Colonic mucosa (tissue), 4 donors: ENCODE results near the gene AMN. TPM values are rescaled to one million over a fixed set of nuclear protein-coding genes. Genes with fewer than 3 reads are reported as not detected.

Experiments
- DNase-seq: peaks from one replicate; pipeline ENCODE4 v3.0.0-alpha.2; 2020
- H3K27ac ChIP-seq: fragments of 200-600 bp; one replicate; pipeline ENCODE4 v1.8.0; 2021
- H3K27me3 ChIP-seq: fragments of 200-600 bp; one replicate; pipeline ENCODE4 v1.8.0; 2021
- H3K36me3 ChIP-seq: fragments of 200-600 bp; one replicate; pipeline ENCODE4 v1.8.0; 2021
- H3K4me1 ChIP-seq: fragments of 200-600 bp; one replicate; pipeline ENCODE4 v1.8.0; 2021; ENCODE audit warnings: mild to moderate bottlenecking
- H3K4me3 ChIP-seq: fragments of 200-600 bp; one replicate; pipeline ENCODE4 v1.8.0; 2021
- H3K9ac ChIP-seq, 2 donors: one replicate each; pipeline ENCODE4 v1.7.0; 2013; ENCODE audit warnings: control low read depth in 2 of 2, low read depth in 2 of 2, low read length in 2 of 2
- H3K9me3 ChIP-seq: fragments of 200-600 bp; one replicate; pipeline ENCODE4 v1.8.0; 2021
- intact Hi-C: fragments of 100-400 bp; cut with DNase I; formaldehyde crosslinking; loops from one replicate; pipeline ENCODE4 v1.14.1; 2022
- total RNA-seq, 2 donors: library from RNA; stranded (reverse); fragmentation: NEBNext Ultra II Directional in 1 of 2; extraction: Animal tissue kit (Norgen Biotek cat#: 25700) in 1 of 2; gene quantifications; one replicate each; pipeline ENCODE4 v1.2.1, GENCODE V29; 2021
- TF ChIP-seq, protein P1 (sequence below): fragments of 200-600 bp; IDR thresholded peaks from one replicate; pipeline ENCODE4 v1.8.0; 2022; ENCODE audit warnings: antibody characterized with exemption, mild to moderate bottlenecking
- donor health status: healthy.
- donor health status: DM: no; HTN: no; CAD: no.
- donor health status: DM: no; HTN: no; CAD: no.

The AMN gene
- total RNA-seq, 2 donors from 2014 or later = 186 to 239 TPM

DNA sequence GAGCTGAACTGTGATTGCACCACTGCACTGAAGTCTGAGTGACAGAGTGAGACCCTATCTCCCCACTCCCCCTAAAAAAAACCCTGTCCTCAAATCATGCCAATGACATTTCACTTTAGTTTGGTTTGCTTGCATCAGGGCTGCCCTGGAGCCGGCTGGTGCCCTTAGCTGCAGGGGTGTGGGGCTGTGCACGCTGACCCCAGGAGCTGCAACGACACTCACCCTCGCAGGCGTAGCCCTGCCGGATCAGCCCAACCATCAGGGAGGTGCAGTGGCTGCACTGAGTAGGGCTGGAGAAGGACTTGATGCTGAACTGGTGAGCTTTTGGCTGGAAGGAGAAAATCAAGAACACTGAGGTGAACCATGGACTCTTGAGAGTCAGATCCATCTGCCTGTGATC lies 29.8 kb downstream of the AMN start:
- no peak overlapping the region for H3K9ac ChIP-seq
- H3K36me3 ChIP-seq = peaks cover 26% of the 10 kb centered on the region
- no peaks in the 10 kb centered on the region for H3K4me1 ChIP-seq
- TF ChIP-seq, protein P1, sequence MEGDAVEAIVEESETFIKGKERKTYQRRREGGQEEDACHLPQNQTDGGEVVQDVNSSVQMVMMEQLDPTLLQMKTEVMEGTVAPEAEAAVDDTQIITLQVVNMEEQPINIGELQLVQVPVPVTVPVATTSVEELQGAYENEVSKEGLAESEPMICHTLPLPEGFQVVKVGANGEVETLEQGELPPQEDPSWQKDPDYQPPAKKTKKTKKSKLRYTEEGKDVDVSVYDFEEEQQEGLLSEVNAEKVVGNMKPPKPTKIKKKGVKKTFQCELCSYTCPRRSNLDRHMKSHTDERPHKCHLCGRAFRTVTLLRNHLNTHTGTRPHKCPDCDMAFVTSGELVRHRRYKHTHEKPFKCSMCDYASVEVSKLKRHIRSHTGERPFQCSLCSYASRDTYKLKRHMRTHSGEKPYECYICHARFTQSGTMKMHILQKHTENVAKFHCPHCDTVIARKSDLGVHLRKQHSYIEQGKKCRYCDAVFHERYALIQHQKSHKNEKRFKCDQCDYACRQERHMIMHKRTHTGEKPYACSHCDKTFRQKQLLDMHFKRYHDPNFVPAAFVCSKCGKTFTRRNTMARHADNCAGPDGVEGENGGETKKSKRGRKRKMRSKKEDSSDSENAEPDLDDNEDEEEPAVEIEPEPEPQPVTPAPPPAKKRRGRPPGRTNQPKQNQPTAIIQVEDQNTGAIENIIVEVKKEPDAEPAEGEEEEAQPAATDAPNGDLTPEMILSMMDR = no peak
- no peak overlapping the region for H3K27ac ChIP-seq
- no peaks in the 10 kb centered on the region for H3K27me3 ChIP-seq
- no peak for DNase-seq
- H3K4me3 ChIP-seq = no peak overlapping the region
- no peaks in the 10 kb centered on the region for H3K9me3 ChIP-seq
- intact Hi-C loops = no loop called here

DNA sequence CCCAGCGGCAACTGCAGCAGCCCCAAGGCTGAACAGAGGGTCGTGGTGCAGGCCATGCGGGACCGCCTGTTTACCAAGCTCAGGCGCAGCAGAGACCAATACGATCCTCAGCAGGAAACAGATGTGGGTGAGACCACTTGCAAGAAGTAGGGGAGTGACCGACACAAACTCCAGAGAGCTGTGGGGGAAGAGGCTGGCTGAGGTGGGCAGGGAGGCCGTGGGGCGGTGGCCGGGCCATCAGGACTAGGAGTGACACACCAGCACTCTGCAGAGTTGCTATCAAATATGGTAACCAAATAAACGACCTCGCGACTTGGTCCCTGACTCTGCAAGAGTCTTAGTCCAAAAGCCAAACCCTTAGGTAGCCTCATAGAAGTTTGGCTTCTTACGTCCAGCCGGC lies 30.6 kb downstream of the AMN start:
- Histone ChIP-seq H3K27ac (no peak overlapping the region), H3K4me1 (no peaks in the 10 kb centered on the region), H3K9ac (no peak overlapping the region), H3K4me3 (no peak overlapping the region), H3K9me3 (no peaks in the 10 kb centered on the region), H3K36me3 (peaks cover 21% of the 10 kb centered on the region), H3K27me3 (no peaks in the 10 kb centered on the region)
- DNase-seq = no peak
- TF ChIP-seq, protein P1 = no peak
- intact Hi-C loops = no loop called here

DNA sequence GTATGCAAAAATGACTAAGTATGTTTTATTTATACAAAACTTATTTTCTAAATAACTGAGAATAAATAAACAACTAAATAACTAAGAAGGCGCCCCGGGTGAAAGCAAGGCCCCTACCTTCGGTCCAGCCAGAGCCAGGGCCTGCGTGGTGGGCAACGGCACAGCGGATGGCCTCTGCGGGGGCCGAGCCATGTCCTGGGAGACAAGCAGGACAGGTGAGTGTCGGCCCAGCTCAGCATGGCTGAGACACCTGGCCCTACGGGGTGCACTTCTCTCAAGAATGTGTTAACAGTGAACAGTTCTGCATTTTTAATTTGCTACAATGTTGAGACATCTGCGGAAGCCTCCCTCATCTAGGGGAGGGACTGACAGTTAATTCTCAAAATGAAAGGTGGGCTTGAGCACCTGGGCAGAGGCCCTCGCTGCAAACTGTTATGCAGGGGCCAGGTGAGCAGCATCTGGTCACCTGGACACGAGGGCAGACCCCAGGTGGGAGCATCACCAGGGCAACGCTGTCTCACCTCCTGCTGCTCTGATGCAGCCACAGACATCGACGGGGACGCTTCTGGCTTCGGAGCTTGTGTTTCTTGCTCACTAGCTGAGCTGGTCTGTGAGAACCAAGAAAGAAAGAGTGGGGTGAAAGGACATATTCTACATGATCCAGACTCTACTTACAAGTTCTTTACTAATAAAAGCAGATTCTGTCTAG lies 31.8 kb downstream of the AMN start:
- no peaks in the 10 kb centered on the region for H3K27me3 ChIP-seq
- H3K4me1 ChIP-seq = no peaks in the 10 kb centered on the region
- intact Hi-C loops = no loop called here
- no peak overlapping the region for H3K27ac ChIP-seq
- H3K9ac ChIP-seq = no peak overlapping the region
- TF ChIP-seq, protein P1 = no peak
- no peaks in the 10 kb centered on the region for H3K9me3 ChIP-seq
- DNase-seq = no peak
- no peak overlapping the region for H3K4me3 ChIP-seq
- peaks cover 15% of the 10 kb centered on the region for H3K36me3 ChIP-seq

DNA sequence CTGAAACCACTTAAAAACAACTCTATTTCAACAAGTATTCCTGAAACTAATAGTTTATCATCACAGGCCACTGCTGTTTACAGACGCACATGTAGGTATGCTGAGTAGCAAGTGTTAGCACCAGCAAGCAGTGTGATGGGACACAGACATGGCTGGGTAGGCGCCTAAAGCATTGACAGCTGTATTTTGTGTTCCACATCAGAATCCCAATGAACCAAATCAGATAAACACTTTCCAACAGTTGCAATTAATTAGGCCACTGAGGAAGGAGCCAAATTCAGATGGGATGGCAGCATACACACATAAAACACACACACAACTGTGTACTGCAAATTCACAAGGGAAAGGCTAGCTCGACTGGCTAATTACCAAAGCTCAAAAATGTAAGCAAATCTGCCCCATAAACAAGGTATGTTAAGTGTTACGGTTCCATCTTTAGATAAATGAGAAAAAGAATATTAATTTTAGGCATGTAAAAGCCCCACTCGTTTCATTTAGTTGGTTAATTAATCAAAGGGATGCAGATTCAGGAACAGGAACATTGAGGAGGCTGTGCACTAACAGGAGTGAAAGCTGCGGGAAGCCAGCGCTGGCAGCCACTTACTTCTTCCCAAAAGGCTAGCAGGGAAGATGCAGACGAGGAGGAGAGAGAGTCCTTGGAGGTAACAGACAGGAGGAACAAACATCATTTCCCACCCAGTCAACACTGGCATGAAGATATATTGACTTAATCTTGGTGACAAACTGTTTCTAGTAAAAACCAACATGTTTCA lies 33.4 kb downstream of the AMN start:
- TF ChIP-seq, protein P1 = no peak
- no peaks in the 10 kb centered on the region for H3K27me3 ChIP-seq
- H3K9ac ChIP-seq = no peak overlapping the region
- H3K27ac ChIP-seq = no peak overlapping the region
- peaks cover 10% of the 10 kb centered on the region for H3K36me3 ChIP-seq
- intact Hi-C loops = no loop called here
- no peaks in the 10 kb centered on the region for H3K4me1 ChIP-seq
- no peak for DNase-seq
- H3K9me3 ChIP-seq = no peaks in the 10 kb centered on the region
- no peak overlapping the region for H3K4me3 ChIP-seq

DNA sequence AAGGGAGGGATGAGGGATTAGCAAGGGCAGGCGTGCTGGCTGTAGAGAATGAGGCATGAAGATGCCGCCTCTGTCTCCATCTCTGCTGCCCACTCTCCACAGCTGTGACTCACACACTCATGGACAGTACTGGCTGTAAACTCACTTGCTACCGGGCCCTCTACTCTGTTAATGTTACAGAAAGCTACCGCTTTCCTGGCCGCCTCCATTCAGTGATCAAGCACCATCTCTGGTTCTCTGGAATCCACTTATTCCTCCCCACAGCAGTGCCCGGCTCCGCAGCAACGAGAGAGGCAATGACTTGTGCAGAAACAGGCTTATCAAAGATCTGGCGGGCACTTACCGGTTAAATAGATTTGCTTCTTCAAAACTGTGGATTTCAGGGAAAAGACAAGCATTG lies 34.8 kb downstream of the AMN start:
- H3K4me3 ChIP-seq = no peak overlapping the region
- peaks cover 10% of the 10 kb centered on the region for H3K36me3 ChIP-seq
- no peaks in the 10 kb centered on the region for H3K27me3 ChIP-seq
- no peak overlapping the region for H3K27ac ChIP-seq
- intact Hi-C loops = no loop called here
- TF ChIP-seq, protein P1 = no peak
- H3K9ac ChIP-seq = no peak overlapping the region
- no peak for DNase-seq
- H3K4me1 ChIP-seq = no peaks in the 10 kb centered on the region
- no peaks in the 10 kb centered on the region for H3K9me3 ChIP-seq
